GM21717 (cell line): ENCODE measurements around the gene KCNK13.

Source experiments
- ATAC-seq: cut with Tn5 transposase; IDR thresholded peaks from one replicate; pipeline ENCODE4 v1.9.1; 2021; ENCODE audit warnings: mild to moderate bottlenecking, moderate library complexity; ENCODE audit not compliant: unreplicated experiment

Gene KCNK13

GRCh38 chr14:90118027-90118426 is 56.2 kb downstream of the KCNK13 start:
- ATAC-seq = no peak

GRCh38 chr14:90126260-90126659 is 64.5 kb downstream of the KCNK13 start:
- no peak for ATAC-seq

- no peak for ATAC-seq
Measured at GRCh38 chr14:90132821-90133570, 71.2 kb downstream of the KCNK13 start.

- no peak for ATAC-seq
Measured at GRCh38 chr14:90136904-90137303, 75.1 kb downstream of the KCNK13 start.

GRCh38 chr14:90137807-90138206 is 76.0 kb downstream of the KCNK13 start:
- ATAC-seq = no peak

GRCh38 chr14:90139199-90139598 is 77.4 kb downstream of the KCNK13 start:
- no peak for ATAC-seq

GRCh38 chr14:90140298-90140955 is 78.6 kb downstream of the KCNK13 start:
- no peak for ATAC-seq

- ATAC-seq = no peak
Measured at GRCh38 chr14:90140956-90141316, 79.1 kb downstream of the KCNK13 start.

- no peak for ATAC-seq
Measured at GRCh38 chr14:90153429-90153828, 91.6 kb downstream of the KCNK13 start.

- no peak for ATAC-seq
Measured at GRCh38 chr14:90154110-90154509, 92.3 kb downstream of the KCNK13 start.

GRCh38 chr14:90159146-90159545 is 97.4 kb downstream of the KCNK13 start:
- no peak for ATAC-seq

GRCh38 chr14:90159688-90160087 is 97.9 kb downstream of the KCNK13 start:
- ATAC-seq = no peak

GRCh38 chr14:90161129-90161528 is 99.3 kb downstream of the KCNK13 start:
- ATAC-seq = no peak

- ATAC-seq = no peak
Measured at GRCh38 chr14:90168425-90169105, 106.8 kb downstream of the KCNK13 start.

- no peak for ATAC-seq
Measured at GRCh38 chr14:90175631-90176030, 113.8 kb downstream of the KCNK13 start.

GRCh38 chr14:90177539-90178189 is 115.9 kb downstream of the KCNK13 start:
- ATAC-seq = no peak

- ATAC-seq = no peak
Measured at GRCh38 chr14:90179357-90179756, 117.6 kb downstream of the KCNK13 start.

GRCh38 chr14:90179809-90180779 is 118.3 kb downstream of the KCNK13 start:
- ATAC-seq = no peak

- no peak for ATAC-seq
Measured at GRCh38 chr14:90184094-90184493, 122.3 kb downstream of the KCNK13 start.

GRCh38 chr14:90184571-90185266 is 122.9 kb downstream of the KCNK13 start:
- ATAC-seq = no peak
